ENCODE measurements around the gene GPR78.

The GPR78 gene

DNA sequence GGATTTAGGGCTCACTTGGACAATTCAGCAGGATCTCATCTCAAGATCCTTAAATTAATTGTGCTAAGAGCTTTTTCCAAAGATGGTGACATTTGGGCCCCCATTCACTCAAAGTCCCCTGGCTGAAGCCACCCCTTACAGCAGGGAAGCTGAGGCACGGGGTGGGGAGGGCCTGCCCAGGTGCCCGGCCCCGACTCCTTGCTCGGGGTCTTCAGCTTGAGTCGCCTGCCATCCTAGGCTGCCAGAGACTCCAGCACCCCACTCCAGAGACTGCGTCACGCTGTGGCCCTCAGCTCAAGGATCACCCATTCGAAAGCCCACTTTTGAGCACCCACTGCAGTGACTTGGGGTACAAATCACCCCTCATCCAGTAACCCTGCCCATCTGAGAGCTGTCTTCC, 39.2 kb upstream of the GPR78 start:
- Histone ChIP-seq H3K4me3 (ENCODE audit: insufficient read depth in 1 of 2, low read depth in 1 of 2, low read length in 2 of 2) (no peak overlapping the region), H2AFZ (ENCODE audit: low read depth, low read length) (no peak overlapping the region), H4K91ac (ENCODE audit: low read length) (no peak overlapping the region), H3K27ac (ENCODE audit: low read length, poor library complexity, severe bottlenecking) (no peak overlapping the region), H3K4me2 (ENCODE audit: low read length, poor library complexity, severe bottlenecking) (no peak overlapping the region), H2BK120ac (ENCODE audit: low read depth, low read length) (no peak overlapping the region), H3K9me3 (ENCODE audit: control insufficient read depth, low read length) (no peaks in the 10 kb centered on the region), H3K18ac (ENCODE audit: low read depth in 1 of 2, low read length in 2 of 2) (no peak overlapping the region), H3K27me3 (ENCODE audit: control insufficient read depth in 1 of 2, insufficient read depth in 1 of 2, low read length in 2 of 2) (peaks cover 0 to 10% of the 10 kb centered on the region in 2 experiments), H2BK5ac (ENCODE audit: low read depth, low read length, poor library complexity, severe bottlenecking) (no peak overlapping the region), H3K36me3 (ENCODE audit: control insufficient read depth in 1 of 2, insufficient read depth in 2 of 2, low read depth in 1 of 2, low read length in 2 of 2) (no peaks in the 10 kb centered on the region), H3K4me1 (ENCODE audit: control insufficient read depth, insufficient read depth, low read depth, low read length) (peaks cover 9% of the 10 kb centered on the region), H3K4ac (ENCODE audit: low read depth in 1 of 2, low read length in 2 of 2) (no peak overlapping the region), H2AK5ac (ENCODE audit: low read length, severe bottlenecking) (no peak overlapping the region), H3K9ac (ENCODE audit: low read length) (no peak overlapping the region), H2BK15ac (ENCODE audit: low read depth, poor library complexity, severe bottlenecking) (no peak overlapping the region), H3K14ac (ENCODE audit: low read length in 2 of 2) (no peak overlapping the region), H3K23ac (ENCODE audit: low read length in 2 of 2) (no peak overlapping the region), H3K79me1 (replicated peaks; ENCODE audit: low read length, poor library complexity, severe bottlenecking) (no peaks in the 10 kb centered on the region), H4K8ac (ENCODE audit: low read length) (no peak overlapping the region), H2BK12ac (ENCODE audit: low read length in 2 of 2) (no peak overlapping the region)
- DNase-seq, result no peak
- WGBS, result 73% methylated on average over 8 of the region's 8 CpGs

DNA sequence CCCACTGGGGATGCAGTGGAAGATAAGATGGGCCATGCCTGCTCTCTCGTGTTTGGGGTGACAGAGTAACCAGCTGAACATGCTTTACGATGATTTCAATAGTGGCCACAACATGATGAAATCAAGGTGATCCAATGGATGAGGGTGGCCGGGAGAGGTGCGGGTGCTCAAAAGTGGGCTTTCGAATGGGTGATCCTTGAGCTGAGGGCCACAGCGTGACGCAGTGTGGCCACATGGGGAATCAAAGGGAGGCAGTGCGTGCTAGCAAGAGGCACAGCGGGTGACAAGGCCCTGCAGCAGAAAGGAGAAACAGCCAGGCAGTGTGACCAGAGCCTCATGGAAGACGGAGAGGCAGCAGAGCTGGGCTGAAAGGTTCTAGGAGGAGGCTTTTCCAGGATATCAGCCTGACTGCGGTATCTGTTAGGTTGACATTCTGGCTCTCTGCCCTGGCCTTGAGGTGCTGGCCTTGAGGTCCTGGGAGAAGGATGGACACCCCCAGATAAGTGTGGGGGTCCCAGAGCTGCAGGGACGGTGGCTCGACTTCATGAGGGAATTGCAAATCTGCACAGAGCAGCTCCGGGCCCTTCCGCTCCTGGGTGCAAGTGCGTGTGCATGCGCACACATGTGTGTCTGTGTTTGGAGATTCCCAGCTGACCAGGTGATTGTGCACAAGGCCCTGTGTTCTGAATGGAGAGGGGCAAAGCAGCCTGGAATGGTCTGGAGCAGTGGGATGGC, 38.0 kb upstream of the GPR78 start:
- Histone ChIP-seq H2BK5ac (ENCODE audit: low read depth, low read length, poor library complexity, severe bottlenecking) (no peak overlapping the region), H3K4me3 (ENCODE audit: insufficient read depth in 1 of 2, low read depth in 1 of 2, low read length in 2 of 2) (no peak overlapping the region), H3K23ac (ENCODE audit: low read length in 2 of 2) (no peak overlapping the region), H3K79me1 (replicated peaks; ENCODE audit: low read length, poor library complexity, severe bottlenecking) (no peaks in the 10 kb centered on the region), H2BK120ac (ENCODE audit: low read depth, low read length) (no peak overlapping the region), H3K18ac (ENCODE audit: low read depth in 1 of 2, low read length in 2 of 2) (no peak overlapping the region), H3K36me3 (ENCODE audit: control insufficient read depth in 1 of 2, insufficient read depth in 2 of 2, low read depth in 1 of 2, low read length in 2 of 2) (no peaks in the 10 kb centered on the region), H3K9me3 (ENCODE audit: control insufficient read depth, low read length) (no peaks in the 10 kb centered on the region), H3K4ac (ENCODE audit: low read depth in 1 of 2, low read length in 2 of 2) (no peak overlapping the region), H3K4me2 (ENCODE audit: low read length, poor library complexity, severe bottlenecking) (no peak overlapping the region), H2AFZ (ENCODE audit: low read depth, low read length) (no peak overlapping the region), H3K4me1 (ENCODE audit: control insufficient read depth, insufficient read depth, low read depth, low read length) (peaks cover 4% of the 10 kb centered on the region), H2AK5ac (ENCODE audit: low read length, severe bottlenecking) (no peak overlapping the region), H2BK15ac (ENCODE audit: low read depth, poor library complexity, severe bottlenecking) (no peak overlapping the region), H3K14ac (ENCODE audit: low read length in 2 of 2) (no peak overlapping the region), H4K8ac (ENCODE audit: low read length) (no peak overlapping the region), H3K9ac (ENCODE audit: low read length) (no peak overlapping the region), H3K27me3 (ENCODE audit: control insufficient read depth in 1 of 2, insufficient read depth in 1 of 2, low read length in 2 of 2) (peaks cover 0 to 10% of the 10 kb centered on the region in 2 experiments), H2BK12ac (ENCODE audit: low read length in 2 of 2) (no peak overlapping the region), H3K27ac (ENCODE audit: low read length, poor library complexity, severe bottlenecking) (no peak overlapping the region), H4K91ac (ENCODE audit: low read length) (no peak overlapping the region)
- no peak for DNase-seq
- 88% methylated on average over 17 of the region's 17 CpGs for WGBS

DNA sequence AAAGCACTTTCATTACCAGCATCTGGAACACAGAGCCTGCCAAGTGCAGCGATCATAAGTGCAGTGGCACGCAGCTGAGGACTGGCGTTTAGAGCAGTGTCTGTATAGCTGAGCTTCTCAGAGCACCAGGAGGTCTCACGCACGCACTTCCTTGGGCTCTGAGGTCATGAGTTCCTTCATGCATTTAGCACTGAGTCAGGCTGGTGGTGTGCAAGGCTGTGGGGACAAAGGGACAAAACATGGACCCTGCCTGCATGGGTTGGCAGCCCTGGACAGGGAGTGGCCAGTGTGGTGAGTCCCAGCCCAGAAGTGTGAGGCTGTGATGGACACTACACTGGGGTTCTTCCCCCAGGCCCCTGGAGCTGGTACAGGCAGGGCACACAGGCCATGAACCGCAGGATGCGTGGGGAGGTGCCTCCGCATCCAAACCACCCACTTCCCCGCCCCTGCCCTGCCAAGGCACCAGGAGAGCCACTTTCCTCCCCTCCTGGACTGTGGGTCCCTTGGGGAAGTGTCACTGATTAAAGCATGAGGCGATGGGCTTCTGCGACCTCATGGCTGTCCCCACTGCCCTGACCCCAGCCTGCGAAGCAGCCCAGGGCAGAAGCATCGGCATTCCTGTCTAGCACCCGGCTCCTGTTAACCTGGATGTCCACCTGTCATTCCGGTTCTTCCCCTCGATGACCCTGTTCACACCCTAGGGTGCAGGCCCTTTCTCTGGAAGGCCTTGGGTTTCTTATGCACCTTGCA, 37.2 kb upstream of the GPR78 start:
- peaks cover 3% of the 10 kb centered on the region for H3K4me1 ChIP-seq (ENCODE audit: control insufficient read depth, insufficient read depth, low read depth, low read length)
- no peak for DNase-seq
- no peak overlapping the region for H3K4me3 ChIP-seq (ENCODE audit: insufficient read depth in 1 of 2, low read depth in 1 of 2, low read length in 2 of 2)
- H3K9ac ChIP-seq (ENCODE audit: low read length), result no peak overlapping the region
- H3K36me3 ChIP-seq (ENCODE audit: control insufficient read depth in 1 of 2, insufficient read depth in 2 of 2, low read depth in 1 of 2, low read length in 2 of 2), result no peaks in the 10 kb centered on the region
- no peak overlapping the region for H2BK15ac ChIP-seq (ENCODE audit: low read depth, poor library complexity, severe bottlenecking)
- H3K14ac ChIP-seq (ENCODE audit: low read length in 2 of 2), result no peak overlapping the region
- no peak overlapping the region for H2AFZ ChIP-seq (ENCODE audit: low read depth, low read length)
- no peak overlapping the region for H2AK5ac ChIP-seq (ENCODE audit: low read length, severe bottlenecking)
- H2BK12ac ChIP-seq (ENCODE audit: low read length in 2 of 2), result no peak overlapping the region
- no peak overlapping the region for H3K4me2 ChIP-seq (ENCODE audit: low read length, poor library complexity, severe bottlenecking)
- H3K9me3 ChIP-seq (ENCODE audit: control insufficient read depth, low read length), result no peaks in the 10 kb centered on the region
- H3K18ac ChIP-seq (ENCODE audit: low read depth in 1 of 2, low read length in 2 of 2), result no peak overlapping the region
- 84% methylated on average over 16 of the region's 16 CpGs for WGBS
- no peak overlapping the region for H2BK5ac ChIP-seq (ENCODE audit: low read depth, low read length, poor library complexity, severe bottlenecking)
- no peak overlapping the region for H3K27ac ChIP-seq (ENCODE audit: low read length, poor library complexity, severe bottlenecking)
- H4K8ac ChIP-seq (ENCODE audit: low read length), result no peak overlapping the region
- H3K23ac ChIP-seq (ENCODE audit: low read length in 2 of 2), result no peak overlapping the region
- no peak overlapping the region for H2BK120ac ChIP-seq (ENCODE audit: low read depth, low read length)
- peaks cover 0 to 10% of the 10 kb centered on the region in 2 experiments for H3K27me3 ChIP-seq (ENCODE audit: control insufficient read depth in 1 of 2, insufficient read depth in 1 of 2, low read length in 2 of 2)
- no peak overlapping the region for H4K91ac ChIP-seq (ENCODE audit: low read length)
- no peak overlapping the region for H3K4ac ChIP-seq (ENCODE audit: low read depth in 1 of 2, low read length in 2 of 2)
- H3K79me1 ChIP-seq (replicated peaks; ENCODE audit: low read length, poor library complexity, severe bottlenecking), result no peaks in the 10 kb centered on the region

DNA sequence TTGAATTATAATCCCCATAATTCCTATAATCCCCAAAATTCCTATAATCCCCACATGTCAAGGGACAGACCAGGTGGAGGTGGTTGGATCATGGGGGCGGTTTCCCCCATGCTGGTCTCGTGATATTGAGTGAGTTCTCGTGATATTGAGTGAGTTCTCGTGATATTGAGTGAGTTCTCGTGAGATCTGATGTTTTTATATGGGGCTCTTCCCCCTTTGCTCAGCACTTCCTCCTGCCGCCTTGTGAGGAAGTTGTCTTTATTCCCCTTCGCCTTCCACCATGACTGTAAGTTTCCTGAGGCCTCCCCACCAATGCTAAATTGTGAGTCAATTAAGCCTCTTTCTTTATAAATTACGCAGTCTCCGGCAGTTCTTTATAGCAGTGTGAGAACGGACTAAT, 36.6 kb upstream of the GPR78 start:
- Histone ChIP-seq H3K9me3 (ENCODE audit: control insufficient read depth, low read length) (no peaks in the 10 kb centered on the region), H3K4me1 (ENCODE audit: control insufficient read depth, insufficient read depth, low read depth, low read length) (peaks cover 3% of the 10 kb centered on the region), H3K4me3 (ENCODE audit: insufficient read depth in 1 of 2, low read depth in 1 of 2, low read length in 2 of 2) (no peak overlapping the region), H3K4ac (ENCODE audit: low read depth in 1 of 2, low read length in 2 of 2) (no peak overlapping the region), H3K18ac (ENCODE audit: low read depth in 1 of 2, low read length in 2 of 2) (no peak overlapping the region), H3K4me2 (ENCODE audit: low read length, poor library complexity, severe bottlenecking) (no peak overlapping the region), H2AFZ (ENCODE audit: low read depth, low read length) (no peak overlapping the region), H2BK5ac (ENCODE audit: low read depth, low read length, poor library complexity, severe bottlenecking) (no peak overlapping the region), H2BK15ac (ENCODE audit: low read depth, poor library complexity, severe bottlenecking) (no peak overlapping the region), H3K27ac (ENCODE audit: low read length, poor library complexity, severe bottlenecking) (no peak overlapping the region), H2BK120ac (ENCODE audit: low read depth, low read length) (no peak overlapping the region), H3K9ac (ENCODE audit: low read length) (no peak overlapping the region), H3K36me3 (ENCODE audit: control insufficient read depth in 1 of 2, insufficient read depth in 2 of 2, low read depth in 1 of 2, low read length in 2 of 2) (no peaks in the 10 kb centered on the region), H3K27me3 (ENCODE audit: control insufficient read depth in 1 of 2, insufficient read depth in 1 of 2, low read length in 2 of 2) (peaks cover 0 to 10% of the 10 kb centered on the region in 2 experiments), H3K23ac (ENCODE audit: low read length in 2 of 2) (no peak overlapping the region), H3K14ac (ENCODE audit: low read length in 2 of 2) (no peak overlapping the region), H4K91ac (ENCODE audit: low read length) (no peak overlapping the region), H4K8ac (ENCODE audit: low read length) (no peak overlapping the region), H2BK12ac (ENCODE audit: low read length in 2 of 2) (no peak overlapping the region), H3K79me1 (replicated peaks; ENCODE audit: low read length, poor library complexity, severe bottlenecking) (no peaks in the 10 kb centered on the region), H2AK5ac (ENCODE audit: low read length, severe bottlenecking) (no peak overlapping the region)
- WGBS, result 79% methylated on average over 10 of the region's 10 CpGs
- no peak for DNase-seq
